ENCODE results near the gene C10orf90. TPM values are rescaled to one million over a fixed set of nuclear protein-coding genes. Genes with fewer than 3 reads are reported as not detected.

Gene C10orf90
- total RNA-seq, 1 donor from 2014 or later = 0.72 TPM

DNA sequence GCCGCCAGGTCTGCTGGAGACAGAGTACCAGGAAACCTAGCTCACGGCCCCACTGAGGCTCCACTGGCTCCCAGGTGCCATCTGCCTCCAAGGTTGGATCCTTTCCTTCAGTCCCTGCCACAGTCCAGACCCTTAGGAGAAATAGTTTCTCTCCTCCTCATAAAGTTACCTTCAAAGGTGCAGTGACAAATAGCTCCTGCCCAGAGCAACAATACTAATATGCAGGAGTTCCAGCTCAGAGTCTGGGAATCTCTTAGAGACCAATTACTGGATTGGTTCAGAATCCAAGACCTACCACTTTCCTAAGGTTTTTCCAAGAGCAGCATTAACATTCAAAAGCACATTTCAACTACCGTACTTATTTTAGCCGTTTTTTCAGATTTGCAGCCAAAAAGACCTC, 241.2 kb downstream of the C10orf90 start:
- no peak for DNase-seq (ENCODE audit: low read depth)

DNA sequence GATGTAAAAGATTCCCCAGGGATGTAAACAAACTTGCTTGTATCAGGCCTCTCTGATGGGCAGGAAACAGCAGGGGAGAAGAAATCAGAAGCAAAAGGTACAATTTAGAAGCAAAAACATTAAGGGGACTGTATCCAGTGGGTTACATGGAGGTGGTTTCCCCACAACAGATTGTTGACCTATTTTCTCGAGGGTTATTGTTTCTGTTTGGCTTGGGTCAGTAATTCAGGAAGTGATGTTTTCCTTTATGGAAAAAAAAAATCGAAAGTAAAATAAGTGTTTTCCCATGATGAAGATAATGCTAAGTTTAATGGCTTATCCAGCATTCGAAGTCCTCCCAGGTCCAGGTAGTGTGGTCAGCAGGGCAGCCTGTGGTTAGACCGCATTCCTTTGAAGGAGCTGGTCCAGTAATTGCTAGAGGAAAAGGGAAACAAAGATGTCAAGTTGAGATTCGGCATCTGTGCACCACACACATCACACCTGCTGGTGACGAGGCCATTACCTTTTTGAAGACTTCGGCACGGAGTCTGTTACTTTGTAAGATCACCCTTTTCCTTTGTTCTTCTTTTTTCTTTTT, 244.9 kb downstream of the C10orf90 start:
- DNase-seq (ENCODE audit: low read depth) = no peak

DNA sequence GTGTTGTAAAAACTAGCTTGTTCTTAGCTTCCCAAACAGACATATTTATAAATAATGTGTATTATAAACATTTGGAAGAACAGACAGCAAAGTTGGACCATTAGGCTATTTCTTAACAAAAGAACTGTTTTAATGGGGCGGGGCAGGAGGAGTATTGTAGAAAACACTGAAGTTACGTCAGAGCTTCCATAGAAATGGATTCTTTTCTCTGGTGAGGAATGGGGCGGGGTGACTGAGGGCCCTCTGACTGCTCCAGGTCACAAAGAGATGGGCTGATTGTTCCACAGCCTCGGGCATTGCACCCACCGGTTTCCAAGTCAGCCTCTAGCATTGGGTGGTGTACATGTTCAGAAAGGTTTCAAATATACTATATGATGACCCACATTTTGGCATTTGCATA, 245.5 kb downstream of the C10orf90 start:
- DNase-seq (ENCODE audit: low read depth) = no peak

DNA sequence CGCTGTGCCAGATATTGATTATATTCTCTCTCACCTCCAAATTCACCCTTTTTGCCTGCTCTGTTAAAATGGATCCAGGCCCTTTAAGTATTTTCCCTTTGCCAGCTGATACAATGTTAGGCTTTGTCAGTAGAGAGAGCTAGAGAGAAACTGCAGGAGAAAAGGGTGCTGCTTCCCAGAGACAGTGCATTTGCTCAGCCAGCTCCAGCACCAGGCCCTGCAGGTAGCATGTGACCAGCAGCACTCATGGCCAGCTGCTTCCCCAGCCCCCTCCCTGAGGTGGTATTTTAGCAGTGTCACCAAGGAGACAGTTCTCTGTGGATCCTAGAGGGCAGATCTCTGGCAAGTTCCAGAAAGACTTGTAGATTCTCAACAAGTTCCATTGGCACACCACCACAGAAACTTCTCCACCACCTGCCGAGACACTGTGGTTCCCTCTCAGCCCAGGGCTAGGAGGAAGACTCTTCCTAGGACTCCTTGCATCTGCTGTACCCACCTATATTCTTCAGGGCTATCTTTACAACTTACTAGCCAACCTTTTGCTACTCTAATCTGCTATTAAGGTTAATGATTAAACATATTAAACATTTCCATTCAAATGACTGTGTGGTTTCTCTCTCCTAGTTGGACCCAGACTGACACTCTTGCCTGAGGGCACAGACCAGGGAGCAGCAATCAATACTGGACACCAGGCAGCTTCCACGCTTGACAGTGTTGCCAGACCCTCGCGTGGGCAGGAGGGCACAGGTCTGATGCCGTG, 246.6 kb downstream of the C10orf90 start:
- no peak for DNase-seq (ENCODE audit: low read depth)

DNA sequence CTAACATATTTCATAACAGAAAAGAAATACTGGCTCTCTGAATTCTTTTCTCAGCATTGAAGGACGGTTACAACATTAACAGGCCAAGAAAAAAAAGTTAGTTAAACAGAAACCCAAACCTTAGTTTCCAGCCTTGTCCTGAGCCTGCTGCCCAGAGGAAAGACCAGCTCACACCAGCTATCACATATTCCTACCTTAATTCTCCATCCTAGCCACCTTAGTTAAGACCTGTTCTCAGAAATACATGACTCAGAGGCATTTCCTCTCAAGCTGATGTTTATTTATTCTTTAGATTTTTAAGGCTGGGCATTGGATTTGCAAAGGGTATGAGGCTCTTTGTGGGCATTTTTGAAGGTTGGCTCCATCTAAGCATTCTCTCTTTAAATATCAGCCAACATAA, 247.9 kb downstream of the C10orf90 start:
- DNase-seq (ENCODE audit: low read depth) = no peak

DNA sequence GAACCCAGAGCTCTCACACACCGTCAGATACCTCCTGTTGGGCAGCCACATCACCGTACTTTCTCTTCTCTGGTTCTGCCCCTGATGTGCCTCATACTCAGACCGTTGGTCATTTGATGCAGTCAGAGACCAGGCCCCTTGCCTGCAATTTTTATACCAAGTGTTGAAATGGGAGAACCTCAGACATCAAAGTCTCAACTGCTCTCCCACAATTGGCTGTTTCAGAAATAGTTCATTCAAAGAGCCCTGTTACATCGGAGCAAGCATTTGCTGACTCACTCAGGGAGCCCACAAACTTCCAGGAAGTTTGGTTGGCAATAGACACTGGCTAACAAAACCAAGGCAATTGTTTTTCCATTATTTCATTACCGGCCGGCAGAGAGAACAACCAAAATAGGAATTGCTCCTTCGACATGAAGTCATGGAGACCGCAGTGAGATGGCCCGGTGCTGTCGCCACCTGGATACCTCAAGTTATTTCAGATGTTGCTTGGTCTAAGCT, 248.7 kb downstream of the C10orf90 start:
- DNase-seq (ENCODE audit: low read depth) = peak; percentile 95

DNA sequence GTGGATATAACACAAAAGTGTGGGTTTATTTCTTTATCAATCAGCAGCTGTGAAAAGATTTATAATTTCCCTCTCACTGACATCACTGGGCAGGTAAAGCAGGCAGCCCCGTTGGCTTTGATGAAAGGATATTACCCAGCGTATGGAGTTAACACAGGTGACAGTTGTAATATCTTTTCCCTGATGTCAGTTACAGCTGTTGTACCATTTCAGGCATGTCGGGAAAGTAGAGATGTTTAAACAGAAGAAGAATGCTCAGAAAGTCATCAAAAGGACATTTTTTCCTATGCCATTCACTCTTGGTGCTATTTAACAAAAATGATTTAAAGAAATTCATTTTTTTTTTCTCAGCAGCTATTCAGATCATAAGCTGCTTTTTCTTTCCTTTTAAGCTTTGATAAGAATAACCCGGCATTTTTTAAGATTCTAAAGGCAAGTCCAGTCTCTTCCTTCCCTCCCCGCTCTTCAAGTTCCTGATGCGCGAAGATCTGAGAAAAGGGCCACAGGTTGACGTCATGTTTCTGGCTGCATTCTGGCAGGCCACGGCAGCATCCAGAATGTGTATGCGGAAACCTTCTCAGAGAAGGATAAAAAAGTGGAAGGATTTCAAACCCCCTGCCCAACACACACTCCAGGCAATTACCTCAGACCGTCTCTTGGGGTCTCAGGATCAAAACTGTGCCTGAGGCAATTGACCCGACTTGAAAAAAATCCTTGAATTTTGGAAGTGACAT, 249.8 kb downstream of the C10orf90 start:
- DNase-seq (ENCODE audit: low read depth) = no peak

DNA sequence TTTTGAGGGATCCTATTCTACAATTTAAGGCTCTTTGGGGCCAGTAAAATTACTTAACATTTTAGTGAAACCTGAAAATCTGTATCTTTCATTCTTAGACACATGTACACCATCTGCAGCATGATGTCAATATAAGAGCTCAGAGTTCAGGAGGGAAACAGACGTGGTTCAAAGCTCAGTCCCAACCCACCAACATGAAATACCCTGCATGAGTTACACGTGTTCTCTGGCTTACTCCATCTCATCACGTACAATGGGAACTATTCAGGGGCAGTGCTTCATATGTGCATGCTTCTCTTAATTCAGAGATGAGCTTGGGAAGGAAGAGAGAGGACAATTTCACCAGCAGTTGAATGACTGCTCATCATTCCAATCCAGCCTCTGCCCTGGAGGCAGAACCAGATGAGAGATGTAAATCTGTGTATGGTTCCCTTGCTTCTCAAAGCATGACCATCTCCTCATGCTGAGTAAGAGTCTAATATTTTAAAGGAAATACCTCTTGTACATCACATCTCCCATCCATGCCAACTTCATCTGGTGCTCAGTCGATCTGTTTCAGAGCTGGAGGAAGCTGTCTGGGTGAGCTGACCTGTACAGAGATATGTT, 253.2 kb downstream of the C10orf90 start:
- DNase-seq (ENCODE audit: low read depth) = no peak

DNA sequence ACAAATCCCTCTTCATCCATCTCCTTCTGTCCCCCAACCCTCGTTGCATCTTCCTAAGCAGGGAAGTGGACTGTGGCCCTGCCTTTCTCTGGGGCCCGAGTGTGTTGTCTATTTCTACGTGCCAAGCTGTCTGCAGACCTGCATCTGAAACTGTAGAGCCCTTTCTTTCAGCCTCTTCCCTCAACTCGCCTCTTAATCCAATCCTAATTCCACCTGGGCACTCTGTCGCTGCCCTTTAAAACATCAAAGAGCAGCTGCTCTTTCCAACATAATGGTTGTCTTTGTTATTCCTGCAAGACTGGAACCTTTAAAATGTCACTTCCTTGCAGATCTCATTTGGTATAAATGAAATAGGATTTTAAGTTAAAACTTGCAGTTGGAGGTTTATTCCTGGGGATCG, 260.7 kb downstream of the C10orf90 start:
- DNase-seq (ENCODE audit: low read depth) = no peak

DNA sequence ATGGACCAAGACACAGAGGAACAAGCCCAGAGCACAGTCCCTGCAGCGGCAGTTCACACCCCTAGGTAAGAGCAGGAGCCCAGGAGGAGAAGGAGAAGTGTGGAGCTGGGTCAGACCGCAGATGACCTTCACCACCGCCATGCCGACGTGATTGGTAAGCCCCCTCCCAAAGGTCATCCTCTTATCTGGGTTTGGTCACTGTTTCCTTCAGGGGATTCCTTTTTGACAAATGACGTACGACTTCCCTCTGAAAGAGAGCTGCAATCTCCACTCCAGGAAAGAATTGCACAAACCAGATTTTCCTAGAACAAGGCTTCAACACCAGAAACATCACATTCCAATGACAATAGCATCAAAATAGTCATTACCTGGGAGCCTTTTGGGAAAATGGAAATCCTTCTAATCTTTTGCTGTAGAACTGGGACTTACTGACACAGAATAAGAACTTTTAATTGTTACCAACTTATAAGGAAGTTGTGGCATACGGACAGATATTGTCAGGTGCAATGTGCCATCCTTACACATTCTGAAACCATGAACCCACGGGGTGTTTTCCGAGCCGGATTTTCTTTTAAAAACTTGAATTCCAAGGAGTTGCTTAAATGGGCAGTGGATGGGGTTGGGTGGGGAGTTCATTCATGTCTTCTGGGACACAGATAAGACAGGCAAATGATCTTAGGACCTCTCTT, 261.4 kb downstream of the C10orf90 start:
- DNase-seq (ENCODE audit: low read depth) = no peak

DNA sequence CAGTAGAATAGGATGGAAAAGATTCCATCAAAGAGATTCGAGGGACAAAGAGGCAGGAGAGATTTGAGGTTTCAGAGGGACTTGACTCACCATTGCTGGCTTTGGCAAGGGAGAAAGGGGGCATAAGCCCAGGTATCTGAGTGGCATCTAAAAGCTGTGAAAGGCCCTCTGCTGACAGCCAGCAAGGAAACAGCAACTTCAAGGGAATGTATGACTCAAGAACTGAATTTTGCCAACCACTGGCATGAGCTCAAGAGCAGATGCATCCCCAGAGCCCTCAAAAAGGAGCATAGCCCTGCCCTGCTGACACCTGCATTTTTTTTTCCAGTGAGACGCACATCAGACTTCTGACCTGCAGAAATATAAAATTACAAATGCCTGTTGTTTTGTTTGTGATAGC, 262.7 kb downstream of the C10orf90 start:
- DNase-seq (ENCODE audit: low read depth) = peak; percentile 73

DNA sequence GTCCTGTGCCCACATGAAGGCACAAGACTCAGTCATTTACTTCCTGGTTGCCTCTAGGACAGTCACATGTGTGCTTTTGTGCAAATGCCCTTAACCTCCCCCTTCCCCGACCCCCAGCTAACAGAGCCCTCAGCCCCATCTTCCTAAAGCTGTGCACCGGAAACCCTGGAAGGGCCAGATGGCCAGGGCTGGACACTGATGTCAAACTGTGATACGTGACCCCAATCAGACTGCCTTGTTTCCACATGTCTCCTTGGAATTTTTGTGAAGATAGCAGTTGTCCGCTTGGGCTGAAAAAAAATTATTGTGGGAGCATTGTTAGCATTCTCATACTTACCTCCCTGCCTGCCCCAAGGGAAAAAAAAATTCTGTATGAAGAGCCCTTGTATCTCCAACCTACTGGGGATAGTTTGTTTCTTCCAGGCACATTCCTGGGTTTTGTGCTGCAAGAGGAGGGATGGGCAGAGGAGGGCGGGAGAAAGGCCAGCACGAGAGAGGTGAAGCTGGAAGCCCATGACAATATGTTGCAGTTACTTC, 265.2 kb downstream of the C10orf90 start:
- peak; percentile 49 for DNase-seq (ENCODE audit: low read depth)

DNA sequence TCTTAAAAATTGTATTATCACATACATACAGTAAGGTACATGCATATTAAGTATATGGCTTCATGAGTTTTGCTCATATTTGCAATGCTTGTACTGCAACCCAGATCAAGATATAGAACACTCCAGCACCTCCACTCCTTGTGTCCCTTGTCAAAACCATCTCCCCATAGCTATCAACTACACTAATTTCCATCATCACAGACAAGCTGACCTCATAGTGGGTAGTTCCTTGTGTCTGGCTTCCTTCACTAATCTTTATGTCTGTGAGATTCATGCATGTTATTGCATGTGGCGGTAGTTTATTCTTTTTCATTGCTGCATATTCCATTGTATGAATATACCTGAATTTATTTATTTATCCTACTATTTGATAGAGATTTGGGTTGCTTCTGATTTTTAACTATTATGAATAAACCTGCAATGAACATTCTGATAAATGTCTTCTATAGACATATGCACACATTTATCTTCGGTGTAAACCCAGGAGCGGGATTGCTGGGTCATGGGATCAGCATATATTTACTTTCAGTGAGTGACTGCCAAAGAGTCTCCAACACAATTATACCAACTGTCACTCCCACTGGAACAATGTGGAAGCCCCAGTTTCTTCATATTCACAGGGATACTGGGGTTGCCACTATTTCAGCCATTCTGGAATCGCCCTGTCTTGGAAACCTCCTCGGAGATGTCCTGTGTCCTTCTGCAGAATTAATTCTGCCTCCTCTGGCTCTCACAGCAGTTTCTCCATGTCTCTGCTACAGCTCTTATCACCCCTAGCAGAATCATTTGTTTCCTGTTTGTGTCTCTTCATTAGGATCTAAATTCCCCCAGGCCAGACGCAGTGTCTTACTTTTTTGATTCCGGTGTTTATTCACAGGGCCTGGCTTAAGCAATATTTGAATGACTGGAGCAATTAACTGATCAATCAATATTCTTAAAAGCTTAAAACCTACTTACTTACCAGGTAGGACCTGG, 267.5 kb downstream of the C10orf90 start:
- no peak for DNase-seq (ENCODE audit: low read depth)

DNA sequence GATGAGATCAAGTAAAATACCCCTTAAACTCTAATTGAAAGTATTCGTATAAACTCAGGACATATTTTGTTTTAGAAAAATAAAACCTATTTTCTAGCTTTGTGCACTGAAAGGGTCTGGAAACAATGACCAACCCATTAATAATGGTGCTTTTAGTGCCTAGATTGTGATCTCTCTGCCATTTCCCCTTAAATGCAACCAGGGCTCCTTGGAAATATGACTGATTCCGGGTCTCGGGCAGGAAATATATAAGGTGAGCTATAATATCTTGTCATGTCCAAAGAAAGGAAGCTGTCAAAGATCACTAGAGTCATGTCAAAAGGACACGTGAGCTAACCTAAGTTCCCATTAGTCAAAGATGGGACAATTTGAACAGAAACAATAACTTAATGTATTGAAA, 269.9 kb downstream of the C10orf90 start:
- no peak for DNase-seq (ENCODE audit: low read depth)

DNA sequence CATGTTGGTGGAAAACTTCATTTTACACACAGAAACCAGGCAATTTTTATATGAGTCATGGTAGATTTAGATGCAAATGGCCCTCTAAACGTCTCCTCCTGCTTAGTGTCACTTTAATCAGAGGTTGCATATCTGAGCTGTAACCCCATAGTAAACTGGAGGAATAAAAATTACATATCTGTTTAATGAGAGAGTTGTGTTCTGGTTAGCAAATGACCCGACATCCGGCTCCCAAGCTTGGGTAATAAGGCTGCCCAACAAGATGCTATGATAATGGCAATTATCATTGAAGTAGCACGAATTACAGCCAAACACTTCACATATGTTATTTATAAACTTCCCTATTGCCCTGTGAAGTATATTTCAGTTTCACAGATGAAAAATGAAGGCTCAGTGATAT, 271.6 kb downstream of the C10orf90 start:
- no peak for DNase-seq (ENCODE audit: low read depth)

DNA sequence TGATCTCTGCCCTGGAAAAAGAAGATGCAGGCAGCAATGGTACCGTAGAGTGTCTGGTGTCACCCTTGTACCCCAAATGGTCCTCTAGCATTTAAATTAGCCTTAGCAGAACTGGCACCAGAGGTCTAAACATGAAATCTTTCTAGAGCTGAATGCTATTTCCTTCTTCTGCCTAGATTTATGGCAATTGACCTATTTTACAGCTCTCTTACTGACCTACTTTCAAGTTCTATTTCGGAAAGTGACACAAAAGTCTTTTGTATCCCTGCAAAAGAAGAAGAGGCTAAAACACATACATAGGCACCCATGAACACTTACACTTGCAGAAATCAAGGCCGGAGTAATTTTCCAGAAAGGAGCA, 272.1 kb downstream of the C10orf90 start:
- DNase-seq (ENCODE audit: low read depth) = no peak

DNA sequence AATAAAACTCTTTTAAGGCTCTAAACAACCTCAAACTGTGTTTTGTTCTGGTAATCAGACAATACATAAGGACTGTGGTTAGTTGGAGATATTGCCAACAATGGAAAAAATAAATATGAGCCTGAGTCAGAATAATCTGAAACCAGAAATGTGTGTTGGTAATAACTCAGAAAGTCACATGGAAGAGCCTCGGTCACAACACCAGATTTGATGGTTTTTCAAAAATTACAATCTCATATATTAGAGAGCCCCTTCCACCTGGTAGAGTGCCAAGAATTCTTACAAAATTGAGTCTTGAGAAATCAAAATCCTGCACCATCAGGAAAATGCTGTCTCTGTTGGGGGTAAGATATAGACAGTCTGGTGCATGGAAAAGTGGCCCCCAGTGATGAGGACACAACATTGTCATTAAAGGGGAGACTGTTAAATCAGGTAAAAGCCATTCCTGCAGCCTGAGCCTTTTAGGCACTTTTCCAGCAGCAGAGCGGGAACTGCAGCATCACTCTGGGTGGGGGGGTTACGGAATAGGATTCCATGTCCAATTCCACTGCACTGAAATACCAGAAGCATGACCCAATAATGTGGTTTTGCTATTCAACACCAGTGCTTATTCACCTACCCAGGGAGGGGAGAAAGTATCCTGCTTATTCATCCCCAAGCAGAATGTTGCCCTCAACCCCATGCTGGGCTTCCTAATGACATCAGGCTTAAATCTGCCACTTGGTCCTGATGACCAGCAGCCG, 272.7 kb downstream of the C10orf90 start:
- peak; percentile 96 for DNase-seq (ENCODE audit: low read depth)

DNA sequence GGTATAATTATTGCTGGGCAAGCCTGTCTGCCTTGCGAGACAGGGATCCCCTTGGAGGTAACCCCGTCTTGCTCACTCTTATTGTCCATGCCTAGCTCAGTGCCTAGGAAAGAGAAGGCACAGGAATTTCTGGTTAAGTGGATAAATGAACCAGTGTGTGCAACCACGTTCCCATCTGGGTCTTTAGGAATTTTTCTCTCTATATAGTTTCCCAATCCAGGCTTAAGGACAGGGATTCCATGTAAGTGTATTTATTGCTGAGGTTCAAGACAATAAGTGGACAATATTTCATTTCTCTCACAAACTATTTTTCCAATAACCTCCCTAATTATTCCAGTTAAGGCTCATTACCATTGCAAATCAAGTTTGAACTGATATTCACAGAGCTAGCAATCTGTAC, 273.3 kb downstream of the C10orf90 start:
- DNase-seq (ENCODE audit: low read depth) = no peak

DNA sequence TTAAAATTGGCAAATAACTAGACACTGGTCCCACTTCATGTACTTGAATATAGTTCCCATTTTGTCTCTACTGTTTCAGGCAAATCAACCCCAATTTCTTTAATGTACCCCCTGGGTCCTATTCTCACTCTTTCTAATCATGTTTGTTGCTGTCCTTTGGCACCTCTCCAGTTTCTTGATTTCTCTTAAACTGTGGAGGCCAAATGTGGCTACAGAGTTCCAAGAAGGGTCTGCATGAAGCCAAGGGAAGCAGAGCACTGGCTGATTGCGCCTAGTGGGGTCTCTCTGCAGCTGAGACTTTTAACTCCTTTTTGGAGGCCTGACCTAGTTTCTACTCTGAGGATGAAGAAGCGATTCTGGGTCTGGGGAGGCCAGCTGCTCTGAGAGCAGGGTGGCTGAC, 275.5 kb downstream of the C10orf90 start:
- DNase-seq (ENCODE audit: low read depth) = no peak

Measured in myocyte (in vitro differentiated cells).